Measurements from ENCODE around the gene ZNF624.
"Not testable (repeated sequence)": the region's sequence is repeated elsewhere in the genome, so short reads cannot be mapped to it uniquely, and the experiment has no call there.

Gene ZNF624

GRCh38 chr17:16653367-16654041, at the start of gene ZNF624:
ZNF624 (minus strand) TSS chr17:16653850.
- H3K27ac ChIP-seq, result peak within 1 kb of the TSS; percentile 90
- no peak for TF ChIP-seq ZFX (IDR thresholded peaks at IDR 0.05; ENCODE audit: borderline replicate concordance)
- no peak for TF ChIP-seq CTCF (IDR thresholded peaks at IDR 0.05)

- H3K27ac ChIP-seq, result not testable (repeated sequence)
These were observed 44.0 kb upstream of the ZNF624 start for GRCh38 chr17:16697603-16698002.

DNA sequence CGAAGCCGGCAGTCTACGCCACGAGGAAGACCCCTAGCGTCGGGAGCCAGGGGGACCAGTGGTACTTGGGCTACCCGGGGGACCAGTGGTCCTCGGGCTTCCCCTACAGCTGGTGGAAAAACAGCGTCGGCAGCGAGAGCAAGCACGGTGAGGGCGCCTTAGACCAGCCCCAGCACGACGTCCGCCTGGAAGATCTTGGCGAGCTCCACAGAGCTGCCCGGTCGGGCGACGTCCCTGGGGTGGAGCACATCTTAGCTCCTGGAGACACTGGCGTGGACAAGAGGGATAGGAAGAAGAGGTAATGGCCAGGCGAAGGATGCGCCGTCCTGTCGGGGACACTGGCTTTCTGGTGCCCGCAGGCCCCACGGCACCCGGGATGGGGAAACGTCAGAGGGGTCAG, 36.8 kb upstream of the ZNF624 start:
- not testable (repeated sequence) for H3K27ac ChIP-seq

GRCh38 chr17:16689731-16690281, 36.2 kb upstream of the ZNF624 start, which contains the start of gene CCDC144A:
CCDC144A (plus strand) TSS chr17:16690241; CDS start chr17:16690401, 160 bp downstream.
- TF ChIP-seq CTCF (IDR thresholded peaks at IDR 0.05), result peak; percentile 77
- not testable (repeated sequence) for H3K27ac ChIP-seq

- not testable (repeated sequence) for H3K27ac ChIP-seq
These were observed 33.5 kb upstream of the ZNF624 start for GRCh38 chr17:16687151-16687550.

DNA sequence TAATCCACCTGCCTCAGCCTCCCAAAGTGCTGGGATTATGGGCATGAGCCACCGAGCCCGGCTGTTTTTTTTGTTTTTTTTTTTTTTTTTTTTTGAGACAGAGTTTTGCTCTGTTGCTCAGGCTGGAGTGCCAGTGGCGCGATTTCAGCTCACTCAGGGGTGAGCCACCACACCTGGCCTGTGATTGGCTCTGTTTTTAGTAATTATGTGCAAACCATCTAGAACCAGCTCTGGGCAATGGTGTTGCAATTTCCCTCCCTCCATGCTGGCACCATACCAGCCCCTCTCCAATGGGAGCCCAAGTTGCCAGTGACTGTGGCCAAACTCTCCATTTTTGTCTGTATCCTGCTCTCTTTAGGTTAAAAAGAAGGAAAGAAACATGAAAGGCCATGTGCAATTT, 32.4 kb upstream of the ZNF624 start:
- not testable (repeated sequence) for H3K27ac ChIP-seq

DNA sequence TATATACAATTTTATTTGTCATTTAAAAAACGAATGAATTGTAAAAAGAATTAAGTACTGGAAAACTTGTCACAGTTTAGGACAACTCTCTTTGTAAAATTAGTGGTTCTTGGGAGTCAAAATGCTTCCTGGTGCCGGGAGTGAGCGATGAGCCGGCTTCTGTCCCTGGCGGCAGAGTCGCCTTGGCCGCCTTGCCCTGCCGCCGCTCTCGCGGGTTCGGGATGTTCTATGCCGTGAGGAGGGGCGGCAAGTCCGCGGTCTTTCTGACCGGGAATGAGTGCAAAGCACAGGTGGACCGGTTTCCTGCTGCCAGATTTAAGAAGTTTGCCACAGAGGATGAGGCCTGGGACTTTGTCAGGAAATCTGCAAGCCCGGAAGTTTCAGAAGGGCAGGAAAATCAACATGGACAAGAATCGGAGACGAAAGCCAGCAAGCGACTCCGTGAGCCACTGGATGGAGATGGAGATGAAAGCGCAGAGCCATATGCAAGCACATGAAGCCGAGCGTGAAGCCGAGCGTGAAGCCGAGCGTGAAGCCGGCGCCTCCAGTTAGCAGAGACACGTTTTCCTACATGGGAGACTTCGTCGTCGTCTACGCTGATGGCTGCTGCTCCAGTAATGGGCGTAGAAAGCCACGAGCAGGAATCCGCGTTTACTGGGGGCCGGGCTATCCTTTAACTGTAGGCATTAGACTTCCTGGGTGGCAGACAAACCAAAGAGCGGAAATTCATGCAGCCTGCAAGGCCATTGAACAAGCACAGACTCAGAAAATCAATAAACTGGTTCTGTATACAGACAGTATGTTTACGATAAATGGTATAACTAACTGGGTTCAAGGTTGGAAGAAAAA, 29.9 kb upstream of the ZNF624 start:
- not testable (repeated sequence) for H3K27ac ChIP-seq

GRCh38 chr17:16676676-16677268, 23.1 kb upstream of the ZNF624 start:
- TF ChIP-seq CTCF (IDR thresholded peaks at IDR 0.05), result no peak
- TF ChIP-seq ZFX (IDR thresholded peaks at IDR 0.05; ENCODE audit: borderline replicate concordance), result no peak
- no peak overlapping the region for H3K27ac ChIP-seq

DNA sequence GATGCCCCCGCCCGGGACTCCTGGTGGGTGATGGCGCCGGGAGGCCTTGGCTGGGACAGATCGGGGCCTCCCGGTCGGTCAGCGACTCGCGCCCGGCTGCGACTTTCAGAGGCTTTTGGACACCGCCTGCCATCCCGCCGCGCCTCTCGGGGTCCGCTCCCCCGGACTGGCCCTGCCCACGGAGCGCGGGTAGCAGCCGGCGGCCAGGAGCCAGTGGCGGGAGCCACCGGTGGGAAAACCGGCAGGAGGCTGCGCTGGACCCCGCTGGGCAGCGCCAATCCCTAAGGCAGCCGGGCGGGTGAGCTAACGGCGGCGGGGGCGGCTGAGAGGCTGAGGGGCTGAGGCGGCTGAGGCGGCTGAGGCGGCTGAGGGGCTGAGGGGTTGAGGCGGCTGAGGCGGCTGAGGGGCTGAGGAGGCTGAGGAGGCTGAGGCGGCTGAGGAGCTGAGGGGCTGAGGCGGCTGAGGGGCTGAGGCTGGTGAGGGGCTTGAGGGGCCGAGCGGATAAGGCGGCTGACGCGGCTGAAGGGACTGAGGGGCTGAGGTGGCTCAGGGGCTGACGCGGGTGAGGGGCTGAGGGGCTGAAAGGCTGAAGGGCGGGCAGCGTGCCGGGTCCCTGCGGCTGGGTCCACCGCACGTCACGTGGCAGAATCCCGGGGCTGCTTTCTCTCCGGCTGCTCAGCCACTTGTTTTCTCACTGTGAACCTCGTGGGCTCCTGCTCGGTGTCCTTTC, 13.4 kb upstream of the ZNF624 start:
- not testable (repeated sequence) for H3K27ac ChIP-seq

GRCh38 chr17:16666553-16666906, 12.9 kb upstream of the ZNF624 start:
- not testable (repeated sequence) for H3K27ac ChIP-seq

DNA sequence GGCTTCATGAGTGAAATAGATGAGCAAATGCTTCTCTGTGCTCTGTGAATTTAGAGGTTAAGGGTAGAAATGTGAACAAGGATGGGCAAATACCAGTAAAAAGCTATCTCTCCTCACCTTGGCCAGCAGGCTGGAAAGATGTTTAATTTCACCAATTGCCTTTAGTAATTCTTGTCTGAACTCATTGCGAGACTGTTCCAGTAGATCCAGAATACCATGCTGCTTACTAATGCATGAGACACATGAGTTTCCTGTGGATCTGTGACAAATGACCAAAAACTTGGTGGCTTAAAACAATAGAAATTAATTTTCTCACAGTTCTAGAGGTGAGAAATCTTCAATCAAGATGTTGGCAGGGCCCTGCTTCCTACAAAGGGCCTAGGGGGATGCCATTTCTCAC, 9.3 kb upstream of the ZNF624 start:
- no peak for TF ChIP-seq CTCF (IDR thresholded peaks at IDR 0.05)
- TF ChIP-seq ZFX (IDR thresholded peaks at IDR 0.05; ENCODE audit: borderline replicate concordance), result no peak
- no peak overlapping the region for H3K27ac ChIP-seq
